ENCODE data around the gene CRYBB1.

- no peak for TF ChIP-seq POLR2AphosphoS5 (IDR thresholded peaks at IDR 0.05)
- no peak for TF ChIP-seq CTCF (IDR thresholded peaks at IDR 0.05)
- TF ChIP-seq EP300 (IDR thresholded peaks at IDR 0.05; ENCODE audit: low read depth) = no peak
Measured at GRCh38 chr22:26648011-26648497, 30.2 kb upstream of the CRYBB1 start.

All from transverse colon (tissue), 4 donors.